GM21423 (cell line): ENCODE measurements around the gene MAGED4B.
"Not testable (repeated sequence)": the region's sequence is repeated elsewhere in the genome, so short reads cannot be mapped to it uniquely, and the experiment has no call there.

ENCODE experiments used
- ATAC-seq: cut with Tn5 transposase; IDR thresholded peaks from one replicate; pipeline ENCODE4 v1.9.1; 2021; ENCODE audit warnings: mild to moderate bottlenecking, moderate library complexity; ENCODE audit not compliant: unreplicated experiment

Gene MAGED4B

GRCh38 chrX:52068666-52069640 lies at the start of gene MAGED4B:
MAGED4B (minus strand) TSS chrX:52069183; CDS start chrX:52068172, 1,011 bp downstream.
- not testable (repeated sequence) for ATAC-seq

GRCh38 chrX:52118262-52118661 lies 49.3 kb upstream of the MAGED4B start:
- no peak for ATAC-seq

GRCh38 chrX:52082578-52082977 lies 13.6 kb upstream of the MAGED4B start:
- no peak for ATAC-seq

- no peak for ATAC-seq
Observed at GRCh38 chrX:52078131-52078530, 9.1 kb upstream of the MAGED4B start.

- ATAC-seq, result not testable (repeated sequence)
Observed at GRCh38 chrX:52042288-52042687, 26.7 kb downstream of the MAGED4B start.

GRCh38 chrX:52034211-52034610 lies 34.8 kb downstream of the MAGED4B start:
- no peak for ATAC-seq

GRCh38 chrX:52031371-52031770 lies 37.6 kb downstream of the MAGED4B start:
- no peak for ATAC-seq

- ATAC-seq, result no peak
Observed at GRCh38 chrX:52015794-52016193, 53.2 kb downstream of the MAGED4B start.
